Coronary artery (tissue), 2 donors: Measurements from ENCODE around the gene NDUFAF8.

Experiments
- DNase-seq: peaks from one replicate; pipeline ENCODE4 v3.0.0-alpha.2; 2017; ENCODE audit warnings: low spot score
- H3K27ac ChIP-seq, 2 donors: fragments of 200-600 bp; sonication (generic); one replicate each; pipeline ENCODE4 v1.5.1; 2016 to 2019
- H3K4me3 ChIP-seq: fragments of 200-600 bp; sonication (generic); 2 replicates; pipeline ENCODE4 v1.5.1; 2016; ENCODE audit warnings: mild to moderate bottlenecking, moderate library complexity
- TF ChIP-seq, protein P1 (sequence below): fragments of 200-600 bp; sonication (generic); IDR thresholded peaks from one replicate; pipeline ENCODE4 v1.5.1; 2019; ENCODE audit warnings: antibody characterized with exemption

The NDUFAF8 gene

DNA sequence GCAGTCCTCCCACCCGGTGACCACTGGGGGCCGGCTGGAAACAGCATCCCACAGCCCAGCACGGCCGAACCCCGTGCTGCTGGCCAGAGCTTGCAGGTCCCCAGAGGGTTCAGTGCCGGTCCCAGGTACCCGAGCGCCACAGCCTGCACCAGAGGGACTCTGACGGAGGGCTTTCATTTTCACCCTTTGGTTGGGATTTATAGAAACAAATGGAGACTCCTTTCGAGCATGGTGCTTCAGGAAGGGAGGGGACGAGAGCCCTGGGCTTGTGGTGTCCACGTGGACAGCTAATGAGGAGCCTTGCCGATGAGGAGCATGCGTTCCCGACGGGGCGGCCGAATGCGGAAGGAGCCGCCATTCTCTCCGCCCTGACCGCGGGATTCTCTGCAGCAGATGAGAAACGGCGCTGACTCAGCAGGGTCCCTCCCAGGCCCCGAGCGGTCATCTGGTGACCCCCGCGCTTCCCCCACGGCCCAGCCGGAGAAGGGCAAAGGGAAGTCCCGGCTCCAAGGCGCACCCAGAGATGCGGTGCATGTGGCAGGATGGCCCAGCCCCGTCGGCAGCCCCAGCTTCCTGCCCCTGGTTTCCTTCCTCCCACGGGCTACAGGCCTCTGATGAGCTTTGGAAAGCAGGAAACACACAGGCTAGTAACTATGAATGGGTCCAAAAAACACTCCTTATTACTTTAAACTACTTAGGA, 46.2 kb downstream of the NDUFAF8 start:
- peak; percentile 84 for DNase-seq
- peak overlapping the region; percentile 63 for H3K4me3 ChIP-seq
- TF ChIP-seq, protein P1, sequence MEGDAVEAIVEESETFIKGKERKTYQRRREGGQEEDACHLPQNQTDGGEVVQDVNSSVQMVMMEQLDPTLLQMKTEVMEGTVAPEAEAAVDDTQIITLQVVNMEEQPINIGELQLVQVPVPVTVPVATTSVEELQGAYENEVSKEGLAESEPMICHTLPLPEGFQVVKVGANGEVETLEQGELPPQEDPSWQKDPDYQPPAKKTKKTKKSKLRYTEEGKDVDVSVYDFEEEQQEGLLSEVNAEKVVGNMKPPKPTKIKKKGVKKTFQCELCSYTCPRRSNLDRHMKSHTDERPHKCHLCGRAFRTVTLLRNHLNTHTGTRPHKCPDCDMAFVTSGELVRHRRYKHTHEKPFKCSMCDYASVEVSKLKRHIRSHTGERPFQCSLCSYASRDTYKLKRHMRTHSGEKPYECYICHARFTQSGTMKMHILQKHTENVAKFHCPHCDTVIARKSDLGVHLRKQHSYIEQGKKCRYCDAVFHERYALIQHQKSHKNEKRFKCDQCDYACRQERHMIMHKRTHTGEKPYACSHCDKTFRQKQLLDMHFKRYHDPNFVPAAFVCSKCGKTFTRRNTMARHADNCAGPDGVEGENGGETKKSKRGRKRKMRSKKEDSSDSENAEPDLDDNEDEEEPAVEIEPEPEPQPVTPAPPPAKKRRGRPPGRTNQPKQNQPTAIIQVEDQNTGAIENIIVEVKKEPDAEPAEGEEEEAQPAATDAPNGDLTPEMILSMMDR, result no peak
- H3K27ac ChIP-seq, result peak overlapping the region; percentile 12 to 78

DNA sequence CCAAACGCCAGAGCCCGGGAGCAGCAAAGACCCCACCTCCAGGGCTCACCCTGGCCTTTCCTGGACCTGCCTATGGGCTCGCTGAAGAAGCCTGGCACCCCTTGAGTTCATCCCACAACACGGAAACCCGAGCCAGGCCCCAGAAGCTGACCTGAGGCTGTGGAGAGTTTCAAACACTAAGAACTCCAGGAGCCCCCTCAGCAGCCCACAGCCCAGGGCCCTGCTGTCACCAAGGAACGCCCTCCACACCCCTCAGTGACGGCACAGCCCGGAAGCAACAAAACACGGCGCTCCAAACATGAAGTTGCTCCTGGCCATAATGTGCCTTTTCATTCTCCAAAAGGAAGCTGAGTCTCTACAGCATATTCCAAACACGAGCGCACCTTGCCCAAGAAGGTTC, 46.8 kb downstream of the NDUFAF8 start:
- no peak for DNase-seq
- TF ChIP-seq, protein P1, result no peak
- peak overlapping the region; percentile 63 for H3K4me3 ChIP-seq
- peak overlapping the region; percentile 12 to 78 for H3K27ac ChIP-seq

DNA sequence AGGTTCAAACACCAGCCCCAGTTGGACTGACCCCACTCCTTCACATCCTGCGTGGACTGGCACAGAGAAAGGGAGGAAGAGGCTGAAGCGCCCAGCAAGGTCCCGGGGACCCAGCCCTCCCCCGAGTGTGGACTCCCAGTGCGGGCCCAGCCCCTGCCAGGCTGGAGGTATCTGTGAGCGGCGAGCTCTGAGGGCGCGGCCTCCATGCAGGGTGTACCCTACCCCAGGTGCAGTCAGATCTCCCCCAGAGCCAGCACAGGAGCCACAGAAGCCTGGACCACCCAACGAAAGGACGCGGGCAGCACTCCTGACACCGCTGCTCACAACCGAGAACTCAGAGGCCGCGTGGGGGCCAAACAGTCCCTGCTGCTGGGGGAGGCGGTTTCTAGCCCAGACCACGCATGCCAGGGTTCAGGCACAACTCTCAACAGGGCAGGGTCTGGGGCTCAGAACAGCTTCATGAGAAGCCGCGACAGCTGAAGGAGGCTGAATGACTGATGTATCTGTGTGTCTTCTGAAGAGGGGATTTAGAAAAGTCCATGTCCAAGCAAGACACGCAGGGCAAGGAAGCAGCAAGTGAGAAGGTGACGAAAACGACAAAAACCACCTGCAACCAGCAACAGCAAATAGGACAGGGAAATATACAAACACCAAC, 47.5 kb downstream of the NDUFAF8 start:
- TF ChIP-seq, protein P1, result no peak
- no peak for DNase-seq
- Histone ChIP-seq H3K4me3 (no peak overlapping the region), H3K27ac (peak overlapping the region in 1 of 2 donors; percentile 78)

DNA sequence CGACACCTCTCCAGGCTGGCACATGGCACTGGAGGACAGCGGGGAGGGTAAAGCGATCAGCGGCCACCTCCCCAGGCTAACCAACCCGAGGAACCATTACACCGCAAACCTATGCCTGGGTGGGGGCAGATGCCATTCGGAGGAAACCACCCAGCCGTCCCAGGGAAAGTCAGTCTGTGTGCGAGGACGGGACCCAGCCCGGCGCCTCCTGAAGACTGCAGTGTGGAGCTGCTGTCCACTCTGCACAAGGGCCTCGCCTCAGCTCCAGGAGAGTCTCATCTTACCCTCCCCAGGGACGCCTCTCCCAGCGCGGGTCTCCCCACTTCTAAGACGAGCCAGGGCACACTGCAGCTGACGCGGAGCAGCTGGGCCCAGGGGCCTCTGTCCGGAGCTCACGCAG, 48.0 kb downstream of the NDUFAF8 start:
- no peak for DNase-seq
- Histone ChIP-seq H3K4me3 (no peak overlapping the region), H3K27ac (no peak overlapping the region)
- TF ChIP-seq, protein P1, result no peak

DNA sequence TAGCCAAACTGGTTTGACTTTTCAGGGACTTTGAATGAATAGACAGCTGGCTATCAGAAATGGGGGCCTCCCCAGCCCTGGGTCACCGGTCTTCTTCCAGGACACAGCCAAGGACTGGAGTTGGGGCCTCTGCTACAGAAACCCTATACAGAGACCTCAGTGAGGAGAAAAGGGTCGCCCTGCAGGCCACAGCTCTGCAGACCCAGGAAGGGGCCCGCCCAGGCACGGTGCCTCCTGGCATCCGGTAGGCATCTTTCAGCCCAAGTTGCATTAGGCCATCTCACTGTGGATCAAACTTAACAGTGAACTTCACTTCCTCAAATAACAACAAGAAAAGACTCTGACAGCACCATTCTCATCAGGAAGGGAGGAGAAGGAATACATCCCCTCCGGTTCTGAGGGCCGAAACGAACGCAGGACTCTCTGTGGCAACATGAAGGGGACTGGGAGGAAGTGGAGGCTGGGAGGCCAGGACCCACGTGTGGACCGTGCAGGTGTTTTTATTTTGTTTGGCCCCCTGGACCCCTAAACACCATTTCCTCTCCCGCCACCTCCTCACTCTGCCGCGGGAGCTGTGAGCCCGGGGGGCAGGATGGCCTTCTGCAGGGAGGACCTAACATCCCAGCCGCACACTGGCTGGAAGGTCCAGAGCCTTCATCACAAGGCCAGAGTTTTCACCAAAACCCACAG, 48.8 kb downstream of the NDUFAF8 start:
- TF ChIP-seq, protein P1, result no peak
- Histone ChIP-seq H3K27ac (peak overlapping the region in 1 of 2 donors; percentile 0), H3K4me3 (no peak overlapping the region)
- DNase-seq, result no peak

DNA sequence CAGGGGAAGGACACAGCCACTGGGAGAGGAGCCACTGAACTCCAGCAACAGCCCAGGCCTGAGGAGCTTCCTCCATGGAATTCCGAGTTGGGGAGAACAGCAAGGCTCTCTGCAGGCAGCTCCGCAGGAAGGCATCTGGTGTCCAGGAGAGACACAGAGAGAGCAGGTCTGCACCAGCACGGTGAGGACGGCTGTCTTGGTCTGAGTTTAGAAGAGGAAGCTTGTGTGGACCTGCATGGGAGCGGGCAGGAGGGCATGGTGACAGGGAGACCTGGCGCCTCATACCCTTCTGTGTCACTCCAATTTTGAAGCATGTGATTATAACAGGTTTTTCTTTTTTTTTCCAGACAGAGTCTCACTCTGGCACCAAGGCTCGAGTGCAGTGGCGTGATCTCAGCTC, 49.6 kb downstream of the NDUFAF8 start:
- DNase-seq, result no peak
- Histone ChIP-seq H3K4me3 (no peak overlapping the region), H3K27ac (no peak overlapping the region)
- TF ChIP-seq, protein P1, result no peak
